Chondrocyte (in vitro differentiated cells): Measurements from ENCODE around the gene GNB3. TPM values are rescaled to one million over a fixed set of nuclear protein-coding genes. Genes with fewer than 3 reads are reported as not detected.

Experiments
- DNase-seq: peaks from one replicate; pipeline ENCODE4 v3.0.0; 2021; ENCODE audit warnings: mixed read lengths, low spot score
- H3K27ac Mint-ChIP-seq: one replicate; pipeline ENCODE4 v1.8.0; 2021; ENCODE audit warnings: mild to moderate bottlenecking, moderate library complexity, mixed read lengths; ENCODE audit not compliant: unreplicated experiment
- H3K27me3 Mint-ChIP-seq: 2 replicates; pipeline ENCODE4 v1.8.0; 2021; ENCODE audit warnings: low read depth, mixed read lengths
- H3K36me3 Mint-ChIP-seq: 2 replicates; pipeline ENCODE4 v1.8.0; 2021; ENCODE audit warnings: low read depth, mixed read lengths
- H3K4me1 Mint-ChIP-seq: 2 replicates; pipeline ENCODE4 v1.8.0; 2021; ENCODE audit warnings: low read depth, mild to moderate bottlenecking, mixed read lengths
- H3K4me3 Mint-ChIP-seq: one replicate; pipeline ENCODE4 v1.8.0; 2021; ENCODE audit warnings: mild to moderate bottlenecking, moderate library complexity, mixed read lengths; ENCODE audit not compliant: unreplicated experiment
- H3K9me3 Mint-ChIP-seq: 2 replicates; pipeline ENCODE4 v1.8.0; 2021; ENCODE audit warnings: low read depth, mixed read lengths
- total RNA-seq: library from RNA; stranded (reverse); gene quantifications from 3 replicates; pipeline ENCODE4 v1.2.1, GENCODE V29; 2021
- TF ChIP-seq, protein P1 (sequence below): fragments of 200-600 bp; sonication (generic); IDR thresholded peaks from 2 replicates; pipeline ENCODE4 v1.5.0; 2021; ENCODE audit warnings: antibody characterized with exemption, mild to moderate bottlenecking, moderate library complexity

GNB3 gene
- total RNA-seq, 1 donor from 2014 or later, result 10.2 TPM

DNA sequence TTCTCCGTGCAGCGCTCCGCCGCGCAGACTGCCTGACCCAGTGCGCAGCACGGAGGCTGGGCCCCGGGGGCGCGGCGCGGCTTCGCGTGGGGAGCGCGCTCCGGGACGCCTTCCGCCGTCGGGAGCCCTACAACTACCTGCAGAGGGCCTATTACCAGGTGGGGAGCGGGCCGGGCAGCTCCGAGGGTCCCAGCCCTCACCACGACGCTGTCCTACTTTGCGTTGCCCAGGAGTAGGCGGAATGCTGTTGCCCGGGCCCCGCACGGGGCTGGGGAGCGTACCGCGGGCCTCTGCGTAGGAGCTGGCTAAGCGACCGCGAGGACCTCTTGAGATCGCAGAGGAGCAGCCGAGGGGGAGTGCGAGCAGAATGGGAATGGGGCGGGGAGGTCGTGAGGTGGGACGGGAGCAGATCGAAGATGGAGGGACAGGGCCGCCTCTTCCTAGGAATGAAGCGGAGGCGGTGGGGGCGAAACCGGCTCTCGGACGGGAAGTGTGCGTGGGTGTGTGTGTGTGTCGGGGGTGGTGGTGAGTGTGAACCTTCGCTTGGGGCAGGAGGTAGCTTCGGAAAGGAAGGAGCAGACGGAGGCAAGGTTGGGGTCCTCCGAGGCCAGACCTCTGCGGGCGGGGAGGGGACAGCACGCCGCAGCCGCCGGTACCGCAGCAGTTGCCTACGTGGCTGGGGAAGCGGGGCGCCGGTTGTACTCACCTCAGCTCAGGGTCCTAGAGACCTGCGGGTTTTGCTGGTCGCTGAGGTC is 11.8 kb upstream of the GNB3 start:
- Mint-ChIP-seq H3K4me1 (peaks cover 39% of the 10 kb centered on the region), H3K36me3 (peaks cover 14% of the 10 kb centered on the region), H3K4me3 (peak overlapping the region; percentile 96), H3K9me3 (no peaks in the 10 kb centered on the region), H3K27ac (peak overlapping the region; percentile 97), H3K27me3 (no peaks in the 10 kb centered on the region)
- TF ChIP-seq, protein P1, sequence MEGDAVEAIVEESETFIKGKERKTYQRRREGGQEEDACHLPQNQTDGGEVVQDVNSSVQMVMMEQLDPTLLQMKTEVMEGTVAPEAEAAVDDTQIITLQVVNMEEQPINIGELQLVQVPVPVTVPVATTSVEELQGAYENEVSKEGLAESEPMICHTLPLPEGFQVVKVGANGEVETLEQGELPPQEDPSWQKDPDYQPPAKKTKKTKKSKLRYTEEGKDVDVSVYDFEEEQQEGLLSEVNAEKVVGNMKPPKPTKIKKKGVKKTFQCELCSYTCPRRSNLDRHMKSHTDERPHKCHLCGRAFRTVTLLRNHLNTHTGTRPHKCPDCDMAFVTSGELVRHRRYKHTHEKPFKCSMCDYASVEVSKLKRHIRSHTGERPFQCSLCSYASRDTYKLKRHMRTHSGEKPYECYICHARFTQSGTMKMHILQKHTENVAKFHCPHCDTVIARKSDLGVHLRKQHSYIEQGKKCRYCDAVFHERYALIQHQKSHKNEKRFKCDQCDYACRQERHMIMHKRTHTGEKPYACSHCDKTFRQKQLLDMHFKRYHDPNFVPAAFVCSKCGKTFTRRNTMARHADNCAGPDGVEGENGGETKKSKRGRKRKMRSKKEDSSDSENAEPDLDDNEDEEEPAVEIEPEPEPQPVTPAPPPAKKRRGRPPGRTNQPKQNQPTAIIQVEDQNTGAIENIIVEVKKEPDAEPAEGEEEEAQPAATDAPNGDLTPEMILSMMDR, result no peak
- peak; percentile 93 for DNase-seq

DNA sequence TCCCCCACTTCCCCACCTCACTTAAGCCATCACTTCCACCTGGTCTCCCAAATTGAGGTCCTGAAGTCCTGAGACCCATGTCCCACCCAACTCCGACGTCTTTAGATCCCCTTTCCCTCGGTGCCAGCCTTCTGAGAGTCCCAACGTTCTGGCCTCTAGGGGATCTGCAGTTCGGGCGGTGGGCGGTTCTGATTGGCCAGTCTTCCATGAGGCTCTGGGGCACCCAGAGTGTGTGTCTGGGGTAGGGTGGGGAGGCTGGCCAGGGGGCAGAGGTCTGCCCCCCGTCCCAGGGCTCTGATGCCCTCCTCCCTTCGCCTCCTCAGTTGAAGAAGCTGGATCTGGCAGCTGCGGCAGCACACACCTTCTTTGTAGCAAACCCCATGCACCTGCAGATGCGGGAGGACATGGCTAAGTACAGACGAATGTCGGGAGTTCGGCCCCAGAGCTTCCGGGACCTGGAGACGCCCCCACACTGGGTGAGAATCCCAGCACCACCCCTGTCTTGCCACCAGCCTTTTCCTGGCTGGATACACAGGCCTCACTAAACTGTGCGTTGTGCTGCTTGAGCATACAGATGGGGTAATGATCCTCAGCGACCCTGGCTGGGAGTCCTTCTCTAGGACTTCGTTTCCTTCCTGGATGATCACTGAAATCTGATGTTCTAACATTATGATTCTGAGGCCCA is 11.0 kb upstream of the GNB3 start:
- H3K4me1 Mint-ChIP-seq, result peaks cover 38% of the 10 kb centered on the region
- TF ChIP-seq, protein P1, result peak; percentile 49
- H3K36me3 Mint-ChIP-seq, result peaks cover 19% of the 10 kb centered on the region
- peak overlapping the region; percentile 96 for H3K4me3 Mint-ChIP-seq
- peak overlapping the region; percentile 97 for H3K27ac Mint-ChIP-seq
- no peaks in the 10 kb centered on the region for H3K27me3 Mint-ChIP-seq
- no peaks in the 10 kb centered on the region for H3K9me3 Mint-ChIP-seq
- DNase-seq, result peak; percentile 85

DNA sequence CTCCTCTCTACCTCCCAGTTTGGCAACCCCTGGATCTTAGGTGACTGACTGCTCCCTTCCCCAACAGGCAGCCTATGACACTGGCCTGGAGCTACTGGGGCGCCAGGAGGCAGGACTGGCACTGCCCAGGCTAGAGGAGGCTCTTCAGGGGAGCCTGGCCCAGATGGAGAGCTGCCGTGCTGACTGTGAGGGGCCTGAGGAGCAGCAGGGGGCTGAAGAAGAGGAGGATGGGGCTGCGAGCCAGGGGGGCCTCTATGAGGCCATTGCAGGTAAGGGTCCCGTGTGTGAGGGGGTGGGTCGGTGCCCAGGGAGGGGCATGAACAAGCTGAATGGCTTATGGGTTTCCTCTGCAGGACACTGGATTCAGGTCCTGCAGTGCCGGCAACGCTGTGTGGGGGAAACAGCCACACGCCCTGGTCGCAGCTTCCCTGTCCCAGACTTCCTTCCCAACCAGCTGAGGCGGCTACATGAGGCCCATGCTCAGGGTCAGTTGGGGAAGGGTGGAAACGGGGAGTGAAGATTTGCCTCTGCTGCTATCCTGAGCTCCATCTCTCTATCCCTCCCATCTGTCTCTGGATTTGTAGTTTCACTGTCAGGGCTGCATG is 10.3 kb upstream of the GNB3 start:
- peak; percentile 81 for DNase-seq
- Mint-ChIP-seq H3K36me3 (peaks cover 21% of the 10 kb centered on the region), H3K9me3 (no peaks in the 10 kb centered on the region), H3K4me3 (peak overlapping the region; percentile 96), H3K27ac (no peak overlapping the region), H3K4me1 (peaks cover 31% of the 10 kb centered on the region), H3K27me3 (no peaks in the 10 kb centered on the region)
- TF ChIP-seq, protein P1, result no peak

DNA sequence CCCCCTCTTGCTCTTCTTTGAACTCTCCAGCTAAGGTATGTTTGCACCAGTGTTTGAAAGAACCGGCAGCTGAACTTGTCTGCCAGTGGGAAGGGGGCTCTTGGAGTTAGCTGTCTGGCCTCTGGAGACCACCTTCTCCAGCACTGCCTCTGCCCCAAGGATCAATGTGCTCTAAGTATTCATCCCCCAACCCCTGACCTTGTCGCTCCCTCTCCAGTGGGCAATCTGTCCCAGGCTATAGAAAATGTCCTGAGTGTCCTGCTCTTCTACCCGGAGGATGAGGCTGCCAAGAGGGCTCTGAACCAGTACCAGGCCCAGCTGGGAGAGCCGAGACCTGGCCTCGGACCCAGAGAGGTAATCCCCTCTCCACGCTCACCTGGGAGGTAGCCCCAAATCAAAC is 9.7 kb upstream of the GNB3 start:
- peaks cover 28% of the 10 kb centered on the region for H3K4me1 Mint-ChIP-seq
- TF ChIP-seq, protein P1, result no peak
- peak; percentile 58 for DNase-seq
- no peaks in the 10 kb centered on the region for H3K27me3 Mint-ChIP-seq
- peaks cover 23% of the 10 kb centered on the region for H3K36me3 Mint-ChIP-seq
- no peaks in the 10 kb centered on the region for H3K9me3 Mint-ChIP-seq
- H3K4me3 Mint-ChIP-seq, result no peak overlapping the region
- peak overlapping the region; percentile 5 for H3K27ac Mint-ChIP-seq

DNA sequence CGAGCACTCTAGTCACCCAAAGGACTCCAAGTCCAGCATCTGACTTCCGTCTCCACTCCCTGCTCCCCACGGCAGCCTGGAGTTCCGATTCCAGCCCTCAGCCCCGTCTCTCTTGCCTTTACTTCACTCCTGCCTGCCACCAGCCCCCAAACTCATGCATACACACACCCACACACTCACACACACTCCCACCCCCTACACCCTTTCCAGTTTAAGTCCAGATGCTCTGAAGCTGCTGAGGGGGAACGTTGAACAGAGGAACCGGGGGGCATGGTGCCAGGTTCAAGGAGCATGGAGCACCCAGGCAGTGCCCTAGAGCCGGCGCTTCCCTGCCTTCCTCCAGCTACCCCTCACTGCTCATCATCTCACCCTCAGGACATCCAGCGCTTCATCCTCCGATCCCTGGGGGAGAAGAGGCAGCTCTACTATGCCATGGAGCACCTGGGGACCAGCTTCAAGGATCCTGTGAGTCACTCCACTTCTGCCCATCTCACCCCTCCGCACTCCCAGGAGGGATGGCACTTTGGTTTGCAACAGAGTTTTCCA is 9.2 kb upstream of the GNB3 start:
- no peak overlapping the region for H3K4me3 Mint-ChIP-seq
- TF ChIP-seq, protein P1, result no peak
- DNase-seq, result no peak
- H3K27ac Mint-ChIP-seq, result no peak overlapping the region
- no peaks in the 10 kb centered on the region for H3K27me3 Mint-ChIP-seq
- H3K36me3 Mint-ChIP-seq, result peaks cover 26% of the 10 kb centered on the region
- H3K9me3 Mint-ChIP-seq, result no peaks in the 10 kb centered on the region
- peaks cover 28% of the 10 kb centered on the region for H3K4me1 Mint-ChIP-seq
